PC-9 (cell line): ENCODE results near the gene DHX32. TPM values are rescaled to one million over a fixed set of nuclear protein-coding genes. Genes with fewer than 3 reads are reported as not detected.
"Not testable (repeated sequence)": the region's sequence is repeated elsewhere in the genome, so short reads cannot be mapped to it uniquely, and the experiment has no call there.

Experiments used
- BruUV-seq: library from RNA; stranded (reverse); fragments of 400-500 nt; replicated peaks from 2 replicates; lab custom pipeline; 2021; lab: Mats Ljungman, UMichigan
- CTCF ChIA-PET: fragments of 300-600 bp; sonication (Branson Sonifier 250); formaldehyde crosslinking; loops from one replicate; lab custom pipeline; 2022; ENCODE audit warnings: antibody characterized with exemption; lab: Charles Lee
- POLR2A ChIA-PET: fragments of 300-600 bp; sonication (Branson Sonifier 250); formaldehyde crosslinking; loops from one replicate; lab custom pipeline; 2022; ENCODE audit warnings: antibody characterized with exemption; ENCODE audit not compliant: unreplicated experiment; lab: Charles Lee
- DNase-seq, 2 experiments: peaks; one replicate each; pipeline versions ENCODE4 v3.0.0 to v3.0.0-alpha.2; 2015 to 2022; ENCODE audit warnings: mixed read lengths in 1 of 2
- H2AFZ ChIP-seq: fragments of 200-600 bp; sonication (generic); 2 replicates; pipeline ENCODE4 v1.8.1; 2017; ENCODE audit warnings: antibody characterized with exemption
- H3F3A ChIP-seq: fragments of 200-600 bp; sonication (generic); 2 replicates; pipeline ENCODE4 v1.8.1; 2017; ENCODE audit warnings: antibody characterized with exemption, mild to moderate bottlenecking, low read depth; ENCODE audit not compliant: insufficient read depth
- H3K27ac ChIP-seq: fragments of 200-600 bp; sonication (generic); 2 replicates; pipeline ENCODE4 v1.6.1; 2016; ENCODE audit warnings: mixed run types
- H3K27me3 ChIP-seq: fragments of 200-600 bp; sonication (generic); 2 replicates; pipeline ENCODE4 v1.6.1; 2016; ENCODE audit warnings: low read depth, mixed run types; ENCODE audit not compliant: insufficient read depth
- H3K36me3 ChIP-seq: fragments of 200-600 bp; sonication (generic); 2 replicates; pipeline ENCODE4 v1.6.1; 2016; ENCODE audit warnings: low read depth, mixed run types
- H3K4me1 ChIP-seq: fragments of 200-600 bp; sonication (generic); replicated peaks from 2 replicates; pipeline ENCODE4 v1.6.1; 2016; ENCODE audit warnings: mixed run types; ENCODE audit not compliant: insufficient read depth
- H3K4me2 ChIP-seq: fragments of 200-600 bp; sonication (generic); 2 replicates; pipeline ENCODE4 v1.6.1; 2017; ENCODE audit warnings: mixed run types
- H3K4me3 ChIP-seq: fragments of 200-600 bp; sonication (generic); 2 replicates; pipeline ENCODE4 v1.6.1; 2016; ENCODE audit warnings: mixed run types
- H3K79me2 ChIP-seq: fragments of 200-600 bp; sonication (generic); 2 replicates; pipeline ENCODE4 v1.6.1; 2017; ENCODE audit warnings: low read depth, mixed run types
- H3K9me2 ChIP-seq: fragments of 200-600 bp; sonication (generic); 2 replicates; pipeline ENCODE4 v1.8.1; 2017; ENCODE audit warnings: mild to moderate bottlenecking; ENCODE audit not compliant: insufficient read depth
- H3K9me3 ChIP-seq: fragments of 200-600 bp; sonication (generic); 2 replicates; pipeline ENCODE4 v1.8.1; 2016; ENCODE audit warnings: low read depth; ENCODE audit not compliant: insufficient read depth
- H4K20me1 ChIP-seq: fragments of 200-600 bp; sonication (generic); 2 replicates; pipeline ENCODE4 v1.8.1; 2017; ENCODE audit not compliant: insufficient read depth
- EZH2 ChIP-seq: fragments of 200-600 bp; sonication (generic); IDR thresholded peaks from 2 replicates; pipeline ENCODE4 v1.8.0; 2017; ENCODE audit warnings: antibody characterized with exemption, low read depth
- intact Hi-C: fragments of 100-400 bp; cut with micrococcal nuclease; formaldehyde crosslinking; loops from one replicate; pipeline ENCODE4 v1.10.0; 2022; ENCODE audit not compliant: unreplicated experiment
- total RNA-seq: library from RNA; stranded (reverse); gene quantifications from 2 replicates; pipeline ENCODE4 v1.2.3, GENCODE V29; 2021
- TF ChIP-seq, protein P1 (sequence below): fragments of 200-600 bp; sonication (generic); conservative IDR thresholded peaks from 2 replicates; pipeline ENCODE4 v1.6.1; 2017; ENCODE audit warnings: mixed run types, antibody characterized with exemption, mild to moderate bottlenecking, moderate library complexity

DHX32 gene
- total RNA-seq, 1 experiment from 2014 or later = 51.0 TPM

DNA sequence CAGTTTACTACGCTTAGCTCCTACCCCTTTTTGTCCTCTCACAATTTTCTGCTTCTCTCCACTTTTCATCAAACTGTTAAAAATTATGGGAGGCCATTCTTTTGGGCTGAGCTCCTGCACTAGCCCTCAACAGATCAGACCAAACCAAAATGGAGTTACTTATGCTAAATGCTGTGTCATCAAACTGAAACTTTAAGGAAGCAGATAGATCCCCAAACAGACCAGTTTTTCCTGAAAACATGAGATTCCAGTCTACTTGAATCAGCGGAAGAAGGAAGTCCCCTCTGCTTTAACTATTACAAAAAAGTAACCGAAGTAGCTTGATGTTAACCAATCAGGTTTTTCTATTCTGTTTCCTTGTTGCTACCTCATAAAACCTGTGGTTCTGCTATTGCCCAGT is 35.9 kb upstream of the DHX32 start:
- intact Hi-C loops = no loop called here
- no peaks in the 10 kb centered on the region for H3K9me3 ChIP-seq
- H2AFZ ChIP-seq = no peak overlapping the region
- no peak overlapping the region for H3K4me2 ChIP-seq
- H3F3A ChIP-seq = no peaks in the 10 kb centered on the region
- peaks cover 7% of the 10 kb centered on the region; the same call in 1 of the 2 replicates for H3K4me1 ChIP-seq
- no peak for TF ChIP-seq EZH2
- TF ChIP-seq, protein P1, sequence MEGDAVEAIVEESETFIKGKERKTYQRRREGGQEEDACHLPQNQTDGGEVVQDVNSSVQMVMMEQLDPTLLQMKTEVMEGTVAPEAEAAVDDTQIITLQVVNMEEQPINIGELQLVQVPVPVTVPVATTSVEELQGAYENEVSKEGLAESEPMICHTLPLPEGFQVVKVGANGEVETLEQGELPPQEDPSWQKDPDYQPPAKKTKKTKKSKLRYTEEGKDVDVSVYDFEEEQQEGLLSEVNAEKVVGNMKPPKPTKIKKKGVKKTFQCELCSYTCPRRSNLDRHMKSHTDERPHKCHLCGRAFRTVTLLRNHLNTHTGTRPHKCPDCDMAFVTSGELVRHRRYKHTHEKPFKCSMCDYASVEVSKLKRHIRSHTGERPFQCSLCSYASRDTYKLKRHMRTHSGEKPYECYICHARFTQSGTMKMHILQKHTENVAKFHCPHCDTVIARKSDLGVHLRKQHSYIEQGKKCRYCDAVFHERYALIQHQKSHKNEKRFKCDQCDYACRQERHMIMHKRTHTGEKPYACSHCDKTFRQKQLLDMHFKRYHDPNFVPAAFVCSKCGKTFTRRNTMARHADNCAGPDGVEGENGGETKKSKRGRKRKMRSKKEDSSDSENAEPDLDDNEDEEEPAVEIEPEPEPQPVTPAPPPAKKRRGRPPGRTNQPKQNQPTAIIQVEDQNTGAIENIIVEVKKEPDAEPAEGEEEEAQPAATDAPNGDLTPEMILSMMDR = no peak
- BruUV-seq = no TSS peak
- H3K4me3 ChIP-seq = no peak overlapping the region
- no peaks in the 10 kb centered on the region for H4K20me1 ChIP-seq
- no peaks in the 10 kb centered on the region for H3K27me3 ChIP-seq
- no peak overlapping the region for H3K27ac ChIP-seq
- H3K9me2 ChIP-seq = no peaks in the 10 kb centered on the region
- no peaks in the 10 kb centered on the region for H3K79me2 ChIP-seq
- DNase-seq = peak in 1 of 2 experiments; percentile 60
- H3K36me3 ChIP-seq = no peaks in the 10 kb centered on the region
- ChIA-PET POLR2A (no interaction called here), CTCF (no interaction called here)

DNA sequence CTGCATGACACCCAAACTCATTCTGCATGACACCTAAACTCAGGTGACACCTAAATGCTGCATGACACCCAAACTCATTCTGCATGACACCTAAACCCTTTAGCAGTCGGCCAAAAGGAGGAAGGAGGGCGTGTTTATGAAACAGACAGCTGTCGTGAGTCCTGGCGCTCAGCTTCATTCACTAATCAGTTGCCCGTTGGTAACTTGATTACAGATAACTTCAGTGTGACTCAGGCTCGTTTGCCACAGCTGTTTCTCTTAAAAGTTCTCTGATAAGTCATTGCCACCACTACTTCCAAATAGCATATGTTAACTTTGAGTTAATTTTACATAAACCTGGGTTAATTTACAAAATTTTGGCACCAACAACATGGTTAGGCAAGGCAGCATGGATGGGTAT is 32.2 kb upstream of the DHX32 start:
- H3K36me3 ChIP-seq, H3K4me3 ChIP-seq, H3K27ac ChIP-seq, DNase-seq, H3K4me1 ChIP-seq, POLR2A ChIA-PET, H3K27me3 ChIP-seq, H3F3A ChIP-seq, H4K20me1 ChIP-seq, CTCF ChIA-PET, H3K9me2 ChIP-seq, intact Hi-C loops, H3K79me2 ChIP-seq, H3K9me3 ChIP-seq, H2AFZ ChIP-seq, BruUV-seq, H3K4me2 ChIP-seq: not testable (repeated sequence)

DNA sequence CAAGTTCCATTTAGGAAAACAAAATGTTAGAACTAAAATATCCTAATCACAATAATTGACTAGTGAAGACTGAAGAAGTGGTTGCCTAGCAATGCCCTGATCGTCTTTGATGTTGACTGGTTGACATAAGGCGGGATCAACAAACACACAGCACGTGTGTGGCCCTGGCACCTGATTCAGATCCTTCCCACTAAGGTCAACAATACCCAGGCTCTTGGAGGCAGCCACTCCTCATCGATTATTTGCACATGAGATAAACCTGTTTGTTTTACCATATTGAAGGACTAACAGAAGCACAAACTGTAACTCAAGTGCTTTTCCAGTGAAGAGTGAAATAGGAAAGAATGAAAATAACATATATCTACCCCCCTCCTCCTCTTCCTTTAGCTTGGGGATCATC is 30.9 kb upstream of the DHX32 start:
- Histone ChIP-seq H4K20me1 (no peaks in the 10 kb centered on the region), H3K27me3 (no peaks in the 10 kb centered on the region), H3K79me2 (no peaks in the 10 kb centered on the region), H3K4me3 (no peak overlapping the region), H3K9me3 (no peaks in the 10 kb centered on the region), H2AFZ (no peak overlapping the region), H3K4me1 (peaks cover 3% of the 10 kb centered on the region; the same call in 1 of the 2 replicates), H3K4me2 (no peak overlapping the region), H3K27ac (no peak overlapping the region), H3K36me3 (no peaks in the 10 kb centered on the region), H3K9me2 (no peaks in the 10 kb centered on the region), H3F3A (no peaks in the 10 kb centered on the region)
- BruUV-seq = no TSS peak
- intact Hi-C loops = no loop called here
- ChIA-PET CTCF (no interaction called here), POLR2A (no interaction called here)
- no peak for DNase-seq
- TF ChIP-seq, protein P1 = no peak
- TF ChIP-seq EZH2 = no peak

DNA sequence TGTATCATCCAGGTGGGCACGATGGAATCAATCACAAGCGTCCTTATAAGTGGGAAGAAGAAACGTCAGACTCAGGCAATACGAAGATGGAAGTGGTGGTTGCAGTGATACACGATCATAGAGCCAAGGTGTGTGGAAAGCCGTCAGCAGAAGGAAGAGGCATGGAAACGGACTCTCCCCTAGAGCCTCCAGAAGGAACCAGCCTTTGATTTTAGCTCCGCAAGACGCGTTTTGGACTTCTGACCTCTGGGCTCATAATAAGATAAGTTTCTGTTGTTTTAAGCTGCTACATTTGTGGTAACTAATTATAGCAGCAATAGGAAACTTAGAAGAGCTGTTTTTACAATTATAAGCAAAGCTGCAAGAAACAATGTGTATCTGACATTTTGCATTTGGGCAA is 30.1 kb upstream of the DHX32 start:
- no peak overlapping the region for H2AFZ ChIP-seq
- H3K79me2 ChIP-seq = no peaks in the 10 kb centered on the region
- no peaks in the 10 kb centered on the region for H3K36me3 ChIP-seq
- TF ChIP-seq, protein P1 = no peak
- no peak for TF ChIP-seq EZH2
- no peaks in the 10 kb centered on the region for H3K4me1 ChIP-seq
- POLR2A ChIA-PET = no interaction called here
- no peaks in the 10 kb centered on the region for H3K27me3 ChIP-seq
- CTCF ChIA-PET = no interaction called here
- no peak overlapping the region for H3K4me3 ChIP-seq
- no peaks in the 10 kb centered on the region for H3F3A ChIP-seq
- BruUV-seq = no TSS peak
- no peak overlapping the region for H3K4me2 ChIP-seq
- no peaks in the 10 kb centered on the region for H4K20me1 ChIP-seq
- intact Hi-C loops = no loop called here
- no peak for DNase-seq
- no peak overlapping the region for H3K27ac ChIP-seq
- H3K9me3 ChIP-seq = no peaks in the 10 kb centered on the region
- H3K9me2 ChIP-seq = no peaks in the 10 kb centered on the region

DNA sequence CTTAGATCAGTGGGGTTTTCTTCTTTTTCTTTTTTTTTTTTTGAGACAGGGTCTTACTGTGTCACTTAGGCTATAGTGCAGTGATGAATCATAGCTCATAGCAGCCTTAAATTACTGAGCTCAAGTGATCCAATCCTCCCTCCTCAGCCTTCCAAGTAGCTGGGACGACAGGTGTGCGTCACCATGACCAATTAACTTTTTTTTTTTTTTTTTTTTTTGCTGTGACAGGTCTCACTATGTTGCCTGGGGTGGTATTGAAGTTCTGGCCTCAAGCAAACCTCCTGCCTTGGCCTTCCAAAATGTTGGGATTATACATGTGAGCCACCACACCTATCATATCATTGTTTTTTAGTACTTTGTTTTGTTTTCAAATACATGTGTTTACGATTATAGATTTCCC is 28.4 kb upstream of the DHX32 start:
- CTCF ChIA-PET, H4K20me1 ChIP-seq, intact Hi-C loops, H3K27ac ChIP-seq, H3K4me2 ChIP-seq, H3K79me2 ChIP-seq, H3K27me3 ChIP-seq, BruUV-seq, DNase-seq, H2AFZ ChIP-seq, POLR2A ChIA-PET, H3K4me1 ChIP-seq, H3K36me3 ChIP-seq, H3F3A ChIP-seq, H3K9me2 ChIP-seq, H3K4me3 ChIP-seq, H3K9me3 ChIP-seq: not testable (repeated sequence)
